Stomach smooth muscle (tissue), 2 donors: Measurements from ENCODE around the gene C1GALT1.
A peak's percentile ranks its signal among the peaks of the same experiment; 100 is the strongest.
"Not testable (repeated sequence)": the region's sequence is repeated elsewhere in the genome, so short reads cannot be mapped to it uniquely, and the experiment has no call there.

ENCODE experiments used
- H3K27ac ChIP-seq: one replicate; pipeline ENCODE4 v1.7.0; 2013; ENCODE audit warnings: mild to moderate bottlenecking, low read length, inconsistent platforms
- H3K27me3 ChIP-seq, 2 donors: one replicate each; pipeline ENCODE4 v1.7.0; 2013; ENCODE audit warnings: low read length in 2 of 2; ENCODE audit not compliant: insufficient read depth in 2 of 2, control insufficient read depth in 1 of 2
- H3K36me3 ChIP-seq, 2 donors: one replicate each; pipeline ENCODE4 v1.7.0; 2013; ENCODE audit warnings: low read length in 2 of 2; ENCODE audit not compliant: control insufficient read depth in 2 of 2, insufficient read depth in 2 of 2
- H3K4me1 ChIP-seq: one replicate; pipeline ENCODE4 v1.7.0; 2013; ENCODE audit warnings: low read length; ENCODE audit not compliant: control insufficient read depth, insufficient read depth
- H3K4me3 ChIP-seq, 2 donors: one replicate each; pipeline ENCODE4 v1.7.0; 2013; ENCODE audit warnings: low read length in 2 of 2
- H3K9ac ChIP-seq, 2 donors: one replicate each; pipeline ENCODE4 v1.7.0; 2013; ENCODE audit warnings: low read length in 2 of 2, mild to moderate bottlenecking in 1 of 2
- H3K9me3 ChIP-seq, 2 donors: one replicate each; pipeline ENCODE4 v1.7.0; 2013; ENCODE audit warnings: low read length in 2 of 2; ENCODE audit not compliant: control insufficient read depth in 2 of 2
- donor health status: healthy.
- donor health status: Pancreatic carcinoma.

Gene C1GALT1

DNA sequence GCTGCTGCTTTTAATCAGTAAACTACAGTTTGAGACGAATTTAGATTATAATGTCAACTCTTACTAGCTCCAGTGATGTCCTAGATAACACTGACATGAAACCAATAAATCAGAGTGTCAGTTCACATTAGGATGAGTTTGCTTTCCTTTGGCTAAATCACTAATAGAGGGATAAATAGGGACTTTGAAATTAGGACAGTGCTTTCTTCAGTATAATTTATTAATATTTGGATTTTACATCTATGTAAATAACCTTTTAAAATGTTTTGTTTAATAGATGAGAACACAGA is 55.6 kb downstream of the C1GALT1 start:
- peaks cover 5 to 7% of the 10 kb centered on the region in 2 donors for H3K36me3 ChIP-seq
- H3K4me3 ChIP-seq: no peak overlapping the region
- no peaks in the 10 kb centered on the region for H3K9me3 ChIP-seq
- no peak overlapping the region for H3K9ac ChIP-seq
- no peak overlapping the region for H3K27ac ChIP-seq
- H3K4me1 ChIP-seq: no peaks in the 10 kb centered on the region
- H3K27me3 ChIP-seq: no peaks in the 10 kb centered on the region

DNA sequence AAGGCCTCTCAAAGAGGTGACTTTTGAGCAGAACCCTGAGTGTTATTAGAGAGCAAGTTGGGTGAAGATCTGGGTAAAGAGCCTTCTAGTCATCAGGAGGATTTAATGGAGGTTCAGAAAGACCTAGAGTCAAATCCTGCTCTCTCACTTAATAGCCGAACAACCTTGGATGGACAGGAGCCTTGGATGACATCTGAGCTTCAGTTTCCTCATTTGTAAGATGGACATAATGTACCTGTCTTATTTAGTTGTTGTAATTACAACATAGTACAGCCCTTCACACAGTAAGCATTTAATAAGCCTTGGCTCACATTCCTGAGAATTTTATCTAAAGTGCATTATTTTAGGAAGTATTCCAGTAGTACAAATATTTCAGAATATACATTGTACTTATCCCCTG is 57.0 kb downstream of the C1GALT1 start:
- peaks cover 5 to 7% of the 10 kb centered on the region in 2 donors for H3K36me3 ChIP-seq
- H3K27ac ChIP-seq: no peak overlapping the region
- H3K9me3 ChIP-seq: no peaks in the 10 kb centered on the region

DNA sequence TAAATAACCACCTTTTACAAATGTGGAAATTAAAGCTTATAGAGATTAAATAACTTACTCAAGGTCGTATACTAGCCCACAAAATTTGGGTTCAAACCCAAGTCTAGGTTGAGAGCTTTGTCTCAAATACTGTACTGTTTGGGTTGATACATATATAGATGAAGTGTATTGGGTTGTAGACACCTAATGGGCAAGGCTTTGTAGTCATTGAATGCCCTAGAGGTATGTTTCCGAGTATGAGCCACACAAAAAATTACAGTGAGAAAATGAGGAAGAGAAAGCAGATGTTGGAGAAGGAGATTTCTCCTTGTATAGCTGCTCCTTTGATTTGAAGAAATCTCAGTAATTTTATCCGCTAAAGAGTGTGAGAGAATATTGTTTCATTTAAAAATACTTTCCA is 60.6 kb downstream of the C1GALT1 start:
- Histone ChIP-seq H3K4me1 (no peaks in the 10 kb centered on the region), H3K27me3 (no peaks in the 10 kb centered on the region), H3K4me3 (no peak overlapping the region), H3K9ac (no peak overlapping the region), H3K27ac (no peak overlapping the region), H3K36me3 (no peaks in the 10 kb centered on the region), H3K9me3 (no peaks in the 10 kb centered on the region)

More for the DNA sequence above, 57.0 kb downstream of the C1GALT1 start:
- Histone ChIP-seq H3K4me3 (no peak overlapping the region), H3K27me3 (no peaks in the 10 kb centered on the region), H3K4me1 (no peaks in the 10 kb centered on the region), H3K9ac (no peak overlapping the region)

DNA sequence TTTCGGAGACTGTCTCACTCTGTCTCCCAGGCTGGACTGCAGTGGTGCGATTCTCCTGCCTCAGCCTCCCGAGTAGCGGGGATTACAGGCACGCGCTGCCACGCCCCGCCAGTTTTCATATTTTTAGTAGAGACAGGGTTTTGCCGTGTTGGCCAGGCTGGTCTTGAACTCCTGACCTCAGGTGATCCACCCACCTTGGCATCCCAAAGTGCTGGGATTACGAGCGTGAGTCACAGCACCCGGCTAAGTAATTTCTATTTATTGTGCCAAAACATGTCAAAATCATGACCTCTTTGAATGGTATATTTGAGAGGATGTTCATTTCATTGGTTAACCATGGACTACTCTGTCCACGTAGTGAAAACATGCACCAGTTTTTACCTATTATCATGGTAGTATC is 62.9 kb downstream of the C1GALT1 start:
- not testable (repeated sequence) for H3K9me3 ChIP-seq, H3K4me3 ChIP-seq, H3K4me1 ChIP-seq, H3K27ac ChIP-seq, H3K9ac ChIP-seq, H3K27me3 ChIP-seq, H3K36me3 ChIP-seq

DNA sequence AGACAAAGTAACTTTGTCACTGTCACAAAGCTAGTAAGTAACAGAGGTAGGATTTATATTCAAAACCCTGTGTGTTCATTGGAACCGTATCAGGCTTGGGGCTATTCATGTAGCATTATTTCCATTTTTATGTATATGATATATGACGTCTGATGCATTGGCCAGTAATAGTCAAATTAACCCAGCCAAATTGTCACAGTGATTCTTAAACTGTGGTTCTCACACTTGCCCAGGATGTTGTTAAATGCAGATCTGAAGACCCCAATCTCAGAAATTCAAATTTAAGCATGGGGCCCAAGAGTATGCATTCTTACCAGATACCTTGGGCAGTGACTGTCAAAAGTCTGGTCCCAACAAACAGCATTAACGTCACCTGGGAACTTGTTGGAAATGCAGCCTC is 63.9 kb downstream of the C1GALT1 start:
- Histone ChIP-seq H3K27me3 (no peaks in the 10 kb centered on the region), H3K9me3 (no peaks in the 10 kb centered on the region), H3K36me3 (no peaks in the 10 kb centered on the region), H3K4me3 (no peak overlapping the region), H3K4me1 (no peaks in the 10 kb centered on the region), H3K27ac (no peak overlapping the region), H3K9ac (no peak overlapping the region)

DNA sequence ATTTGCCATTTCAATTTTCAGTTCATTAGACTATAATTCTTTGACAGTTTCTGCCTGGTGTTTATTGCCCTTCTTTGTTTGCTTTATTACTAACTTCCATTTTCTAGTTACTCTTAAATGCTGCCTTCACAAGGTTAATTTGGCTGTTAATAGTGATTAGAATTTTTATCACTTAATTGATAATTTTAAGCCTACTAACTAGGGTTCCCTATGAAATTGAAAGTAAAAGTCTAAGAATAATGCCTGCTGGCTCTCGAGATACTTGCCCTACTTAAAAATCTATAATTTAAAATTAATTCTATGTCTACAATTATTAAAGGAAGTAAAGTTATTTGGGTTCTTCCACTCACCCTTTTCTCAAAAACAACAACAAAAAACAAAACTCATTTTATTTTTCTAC is 65.3 kb downstream of the C1GALT1 start:
- Histone ChIP-seq H3K4me3 (peak overlapping the region in 1 of 2 donors; percentile 23), H3K27me3 (no peaks in the 10 kb centered on the region), H3K9ac (no peak overlapping the region), H3K9me3 (no peaks in the 10 kb centered on the region), H3K4me1 (no peaks in the 10 kb centered on the region), H3K27ac (no peak overlapping the region), H3K36me3 (no peaks in the 10 kb centered on the region)

DNA sequence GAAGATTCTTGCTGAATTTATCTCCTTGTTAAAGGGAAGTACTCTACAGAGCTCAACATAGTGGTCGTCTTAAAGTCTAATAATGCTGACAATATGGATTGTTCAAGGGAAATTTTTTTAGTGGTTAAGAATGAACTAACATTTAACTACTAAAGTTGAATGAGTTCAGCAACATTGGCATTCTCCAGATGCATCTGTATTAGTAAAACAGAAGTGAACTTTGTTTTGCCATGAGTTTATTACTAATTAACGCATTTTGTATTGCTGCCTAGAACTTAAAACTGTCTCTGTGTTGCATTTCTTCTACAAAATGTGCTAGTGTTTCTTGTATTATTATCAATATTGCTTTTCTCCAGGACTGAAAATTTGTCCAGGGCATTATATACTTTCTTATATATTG is 67.5 kb downstream of the C1GALT1 start:
- Histone ChIP-seq H3K9ac (no peak overlapping the region), H3K9me3 (no peaks in the 10 kb centered on the region), H3K4me3 (no peak overlapping the region), H3K36me3 (no peaks in the 10 kb centered on the region), H3K27ac (no peak overlapping the region), H3K4me1 (no peaks in the 10 kb centered on the region), H3K27me3 (no peaks in the 10 kb centered on the region)

DNA sequence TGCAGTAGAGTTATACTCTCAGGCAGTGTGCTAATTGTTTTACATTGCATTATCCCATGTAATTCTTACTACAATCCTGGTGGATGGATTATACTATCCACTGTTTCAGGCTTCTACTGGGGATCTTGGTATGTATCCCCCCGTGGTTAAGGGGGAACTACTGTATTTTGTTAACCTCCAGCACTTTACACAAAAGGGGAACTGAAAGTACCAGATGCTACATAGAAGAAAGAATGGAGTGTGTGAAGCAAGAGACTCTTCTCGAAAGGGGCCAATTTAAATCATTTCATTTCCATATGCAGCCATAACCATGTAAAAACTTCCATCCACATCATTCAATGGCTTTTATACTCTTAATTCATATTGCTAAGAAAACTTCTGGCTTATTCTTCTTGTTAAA is 69.4 kb downstream of the C1GALT1 start:
- Histone ChIP-seq H3K9me3 (no peaks in the 10 kb centered on the region), H3K27me3 (no peaks in the 10 kb centered on the region), H3K4me1 (no peaks in the 10 kb centered on the region), H3K4me3 (no peak overlapping the region), H3K27ac (no peak overlapping the region), H3K9ac (no peak overlapping the region), H3K36me3 (no peaks in the 10 kb centered on the region)

DNA sequence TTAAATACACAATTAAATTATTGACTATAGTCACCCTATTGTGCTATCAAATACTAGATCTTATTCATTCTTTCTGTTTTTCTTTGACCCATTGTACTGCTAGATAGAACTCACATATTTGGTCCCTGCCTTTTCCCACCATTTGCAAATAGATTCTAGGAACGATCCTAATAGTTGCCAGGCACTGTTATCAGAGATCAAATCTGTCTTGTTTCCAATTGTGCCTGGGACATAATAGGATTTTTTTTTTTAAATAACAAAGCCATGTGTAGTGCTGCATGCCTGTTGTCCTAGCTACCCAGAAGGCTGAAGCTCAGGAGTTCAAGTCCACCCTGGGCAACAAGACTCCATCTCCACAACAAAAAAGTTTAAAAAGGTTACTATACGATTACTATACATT is 72.0 kb downstream of the C1GALT1 start:
- Histone ChIP-seq H3K9ac (no peak overlapping the region), H3K9me3 (no peaks in the 10 kb centered on the region), H3K36me3 (no peaks in the 10 kb centered on the region), H3K27me3 (no peaks in the 10 kb centered on the region), H3K27ac (no peak overlapping the region), H3K4me1 (no peaks in the 10 kb centered on the region), H3K4me3 (no peak overlapping the region)

DNA sequence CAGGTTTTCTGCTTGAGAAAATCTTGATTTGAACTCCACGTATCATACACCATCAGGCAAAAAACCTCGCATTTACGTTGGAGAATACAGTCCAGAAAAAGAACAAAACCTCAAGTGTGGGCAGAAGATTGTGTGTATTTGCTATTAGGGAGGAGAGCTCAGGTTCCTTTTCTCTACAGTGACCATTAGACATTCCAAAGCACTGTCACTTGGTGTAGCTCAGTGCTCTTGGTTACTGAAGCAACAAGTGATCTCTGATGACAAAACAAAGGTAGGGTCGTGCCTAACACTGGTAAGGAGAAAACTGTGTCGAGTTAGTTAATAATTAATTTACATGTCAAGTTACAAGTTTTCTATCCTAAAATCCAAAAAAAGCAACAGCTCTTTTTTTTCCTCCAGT is 72.6 kb downstream of the C1GALT1 start:
- H3K27me3 ChIP-seq: no peaks in the 10 kb centered on the region
- H3K27ac ChIP-seq: no peak overlapping the region
- H3K36me3 ChIP-seq: no peaks in the 10 kb centered on the region

DNA sequence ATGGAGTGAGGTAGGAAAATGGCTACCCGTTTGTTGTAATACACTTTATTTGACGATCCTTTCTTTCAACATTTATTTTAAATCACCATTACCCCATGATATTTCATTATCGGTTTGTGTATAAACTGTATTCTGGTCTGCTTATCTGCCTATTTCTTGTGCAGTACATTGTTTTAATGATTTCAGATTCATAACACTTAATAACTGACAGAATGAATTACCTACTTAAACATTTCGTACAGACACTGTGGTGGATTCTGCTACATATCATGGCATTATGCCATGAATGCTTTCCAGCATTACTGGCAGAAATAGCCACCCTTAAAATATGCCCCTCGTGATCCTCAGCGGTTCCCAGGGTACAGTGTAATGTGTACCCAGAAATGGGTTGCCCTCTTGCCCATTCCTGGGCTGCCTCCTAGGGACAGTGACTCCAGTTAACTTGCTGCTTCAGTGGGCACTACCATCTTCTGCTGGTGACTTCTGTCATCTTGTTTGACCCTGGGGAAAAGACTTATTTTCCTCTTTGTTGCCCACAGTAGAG is 74.5 kb downstream of the C1GALT1 start:
- Histone ChIP-seq H3K36me3 (no peaks in the 10 kb centered on the region), H3K9me3 (no peaks in the 10 kb centered on the region), H3K27me3 (no peaks in the 10 kb centered on the region), H3K4me3 (no peak overlapping the region), H3K27ac (no peak overlapping the region), H3K4me1 (no peaks in the 10 kb centered on the region), H3K9ac (no peak overlapping the region)

More for the DNA sequence above, 72.6 kb downstream of the C1GALT1 start:
- no peak overlapping the region for H3K4me3 ChIP-seq
- H3K9me3 ChIP-seq: no peaks in the 10 kb centered on the region
- no peaks in the 10 kb centered on the region for H3K4me1 ChIP-seq
- no peak overlapping the region for H3K9ac ChIP-seq
